MM.1S (cell line): ENCODE data around the gene ANKS1B.

Experiments
- EZH2 ChIP-seq: fragments of 300-600 bp; sonication (generic); optimal IDR thresholded peaks from 2 replicates; pipeline ENCODE3; 2017; ENCODE audit warnings: low read depth, mild to moderate bottlenecking, antibody characterized with exemption, low read length, mixed read lengths
- EZH2phosphoT487 ChIP-seq: fragments of 300-600 bp; sonication (generic); IDR thresholded peaks from 2 replicates; pipeline ENCODE4 v1.6.1; 2018; ENCODE audit warnings: antibody characterized with exemption, low read length
- TF ChIP-seq, protein P1 (sequence below): fragments of 300-600 bp; sonication (generic); IDR thresholded peaks from 2 replicates; pipeline ENCODE4 v1.5.1; 2016; ENCODE audit warnings: antibody characterized with exemption, low read length, mixed read lengths

- TF ChIP-seq, protein P1, sequence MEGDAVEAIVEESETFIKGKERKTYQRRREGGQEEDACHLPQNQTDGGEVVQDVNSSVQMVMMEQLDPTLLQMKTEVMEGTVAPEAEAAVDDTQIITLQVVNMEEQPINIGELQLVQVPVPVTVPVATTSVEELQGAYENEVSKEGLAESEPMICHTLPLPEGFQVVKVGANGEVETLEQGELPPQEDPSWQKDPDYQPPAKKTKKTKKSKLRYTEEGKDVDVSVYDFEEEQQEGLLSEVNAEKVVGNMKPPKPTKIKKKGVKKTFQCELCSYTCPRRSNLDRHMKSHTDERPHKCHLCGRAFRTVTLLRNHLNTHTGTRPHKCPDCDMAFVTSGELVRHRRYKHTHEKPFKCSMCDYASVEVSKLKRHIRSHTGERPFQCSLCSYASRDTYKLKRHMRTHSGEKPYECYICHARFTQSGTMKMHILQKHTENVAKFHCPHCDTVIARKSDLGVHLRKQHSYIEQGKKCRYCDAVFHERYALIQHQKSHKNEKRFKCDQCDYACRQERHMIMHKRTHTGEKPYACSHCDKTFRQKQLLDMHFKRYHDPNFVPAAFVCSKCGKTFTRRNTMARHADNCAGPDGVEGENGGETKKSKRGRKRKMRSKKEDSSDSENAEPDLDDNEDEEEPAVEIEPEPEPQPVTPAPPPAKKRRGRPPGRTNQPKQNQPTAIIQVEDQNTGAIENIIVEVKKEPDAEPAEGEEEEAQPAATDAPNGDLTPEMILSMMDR, result no peak
- TF ChIP-seq EZH2phosphoT487, result no peak
- TF ChIP-seq EZH2, result no peak
These were observed 337.3 kb downstream of the ANKS1B start, which contains the start of gene GARIN6 for GRCh38 chr12:99647453-99647852.
